Measurements from ENCODE around the gene STMP1. TPM values are rescaled to one million over a fixed set of nuclear protein-coding genes. Genes with fewer than 3 reads are reported as not detected.

STMP1 gene
- total RNA-seq, 1 experiment from 2014 or later, result 9.1 TPM

DNA sequence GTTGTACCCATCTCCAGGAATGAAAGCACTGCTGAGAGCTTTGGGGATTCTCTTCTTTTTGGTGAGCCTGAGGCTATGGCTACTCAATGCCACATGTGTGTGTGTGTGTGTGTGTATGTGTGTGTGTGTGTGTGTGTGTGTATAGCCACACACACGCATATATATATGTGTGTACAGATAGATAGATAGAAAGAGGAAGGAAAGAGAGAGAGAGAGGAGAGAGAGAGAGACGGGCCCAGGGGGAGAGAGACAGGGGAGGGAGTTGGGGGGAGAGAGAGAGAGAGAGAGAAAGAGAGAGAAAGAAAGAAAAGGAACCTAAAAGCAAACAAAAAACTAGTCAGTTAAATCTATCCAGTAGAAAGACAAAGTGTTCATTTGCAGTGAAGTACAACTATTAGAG is 57.4 kb downstream of the STMP1 start:
- DNase-seq (ENCODE audit: low read depth), result no peak

DNA sequence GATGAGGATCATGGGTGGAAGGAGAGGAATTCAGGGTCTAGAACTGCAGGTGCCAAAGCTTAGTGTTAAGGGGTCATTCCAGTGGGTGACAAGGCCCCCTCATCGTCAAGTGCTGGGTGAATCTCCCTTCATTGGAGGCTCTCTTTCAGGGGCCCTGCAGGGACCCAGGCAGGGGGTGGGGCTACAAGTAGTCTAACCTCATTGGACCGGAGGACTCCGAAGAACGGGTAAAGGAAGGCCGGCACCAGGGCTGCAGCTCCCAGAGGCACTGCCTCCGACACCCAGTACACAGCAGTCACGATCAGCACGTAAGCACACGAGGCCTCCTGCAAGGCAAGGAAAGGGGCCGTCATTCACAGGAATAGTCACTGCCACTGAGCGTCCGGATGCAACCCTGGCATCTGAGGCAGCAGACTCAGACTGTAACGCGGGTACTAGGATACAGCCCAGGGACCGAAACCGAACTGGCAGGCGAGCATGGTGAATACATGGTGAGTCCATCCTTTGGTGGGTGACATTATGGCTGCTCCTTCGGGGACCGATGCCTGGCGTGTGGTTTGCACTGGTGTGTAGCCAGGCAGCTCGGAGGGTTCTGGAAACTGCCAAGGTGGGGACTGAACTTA is 59.0 kb downstream of the STMP1 start:
- DNase-seq (ENCODE audit: low read depth), result no peak

DNA sequence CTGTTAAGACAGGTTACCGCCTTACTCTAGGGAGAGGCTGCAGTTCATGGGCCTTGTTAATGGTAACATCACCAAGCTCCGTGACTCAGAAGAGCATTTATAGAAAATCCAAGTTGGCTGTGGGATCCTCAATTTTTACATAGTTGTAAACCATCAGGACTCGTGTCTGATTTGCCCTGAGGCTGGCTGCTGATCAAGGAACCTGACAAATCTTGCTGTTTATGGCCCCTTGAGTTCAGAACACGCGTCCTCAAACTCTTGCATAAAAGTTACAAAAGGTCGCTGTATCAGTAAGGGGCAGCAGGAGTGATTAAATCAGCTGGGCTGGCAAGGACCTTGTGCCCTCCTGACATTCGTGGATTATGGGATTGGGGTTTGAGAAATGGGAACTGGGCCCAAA is 61.1 kb downstream of the STMP1 start:
- no peak for DNase-seq (ENCODE audit: low read depth)

Other genes starting within 250 kb of the STMP1 start
- gene CNOT4, start 152.4 kb upstream of the STMP1 start, total RNA-seq (2014; rRNA removed; shearing (Covaris generic)), result 2.6 and 5.0 TPM in 2 replicates
- gene NUP205, start 104.6 kb upstream of the STMP1 start, total RNA-seq (2014; rRNA removed; shearing (Covaris generic)), result 101 and 102 TPM in 2 replicates
- not detected in 2 replicates for gene SLC13A4, start 65.7 kb downstream of the STMP1 start, total RNA-seq (2014; rRNA removed; shearing (Covaris generic))
- not detected in 2 replicates for gene FAM180A, start 86.3 kb downstream of the STMP1 start, total RNA-seq (2014; rRNA removed; shearing (Covaris generic))